IPS-18c (cell line): ENCODE results near the gene CCDC13.

Source experiments
- H3K4me3 ChIP-seq: 2 replicates; pipeline ENCODE4 v1.7.0; 2013; ENCODE audit warnings: low read depth, mild to moderate bottlenecking, low read length, moderate library complexity; ENCODE audit not compliant: insufficient read depth
- H3K9me3 ChIP-seq: one replicate; pipeline ENCODE4 v1.6.1; 2013; ENCODE audit warnings: mild to moderate bottlenecking, low read length, moderate library complexity; ENCODE audit not compliant: control insufficient read depth, insufficient read depth

CCDC13 gene

DNA sequence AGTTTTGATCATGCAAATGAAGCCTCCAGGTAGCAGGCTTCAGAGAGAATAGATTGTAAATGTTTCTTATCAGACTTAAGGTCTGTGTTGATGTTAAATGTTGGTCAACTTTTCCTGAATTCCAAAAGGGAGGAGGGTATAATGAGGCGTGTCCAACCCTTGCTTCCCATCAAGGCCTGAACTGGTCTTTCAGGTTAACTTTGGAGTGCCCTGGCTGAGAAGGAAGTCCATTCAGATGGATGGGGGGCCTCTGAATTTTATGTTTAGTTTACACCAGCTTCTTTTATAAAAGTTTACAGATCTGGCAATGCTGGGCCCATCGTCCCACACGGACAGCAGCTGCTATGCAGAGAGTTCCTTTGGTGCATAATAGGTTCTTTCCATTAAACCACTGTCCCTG is 8.9 kb downstream of the CCDC13 start:
- H3K9me3 ChIP-seq: no peaks in the 10 kb centered on the region
- no peak overlapping the region for H3K4me3 ChIP-seq

GRCh38 chr3:42763021-42763420 is 10.0 kb downstream of the CCDC13 start:
- Histone ChIP-seq H3K4me3 (no peak overlapping the region), H3K9me3 (no peaks in the 10 kb centered on the region)

GRCh38 chr3:42762046-42762724 is 10.9 kb downstream of the CCDC13 start:
- Histone ChIP-seq H3K9me3 (no peaks in the 10 kb centered on the region), H3K4me3 (no peak overlapping the region)

GRCh38 chr3:42758126-42758525 is 14.9 kb downstream of the CCDC13 start:
- Histone ChIP-seq H3K9me3 (no peaks in the 10 kb centered on the region), H3K4me3 (no peak overlapping the region)

DNA sequence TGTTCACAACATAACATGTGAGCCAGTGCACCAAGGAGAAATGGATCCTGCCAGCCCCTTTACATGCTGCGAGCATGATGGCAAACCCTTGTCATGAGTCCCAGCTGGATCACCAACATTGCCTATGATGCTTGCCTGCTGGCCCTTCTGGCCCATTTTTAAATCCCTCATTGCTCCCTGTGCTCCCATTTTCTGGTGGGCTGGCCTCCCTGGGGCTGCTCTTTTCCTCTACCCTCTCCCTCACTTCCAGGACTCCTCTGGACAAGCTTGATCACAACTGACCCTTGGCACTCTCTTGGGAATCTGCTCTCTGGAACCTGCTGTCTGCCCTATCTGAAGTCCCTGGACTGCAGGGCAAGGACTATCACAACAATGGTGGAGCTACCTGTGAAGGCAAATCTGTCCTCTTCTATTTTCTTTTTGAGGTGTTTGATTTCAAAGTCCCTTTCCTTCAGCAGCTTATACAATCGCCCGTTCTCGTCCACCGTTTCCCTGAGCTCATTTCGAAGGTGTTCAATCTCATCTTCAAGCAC is 16.3 kb downstream of the CCDC13 start:
- Histone ChIP-seq H3K4me3 (no peak overlapping the region), H3K9me3 (no peaks in the 10 kb centered on the region)

GRCh38 chr3:42755681-42756578 is 17.1 kb downstream of the CCDC13 start:
- Histone ChIP-seq H3K4me3 (no peak overlapping the region), H3K9me3 (no peaks in the 10 kb centered on the region)

- Histone ChIP-seq H3K9me3 (no peaks in the 10 kb centered on the region), H3K4me3 (no peak overlapping the region)
Observed at GRCh38 chr3:42753757-42754156, 19.3 kb downstream of the CCDC13 start.

GRCh38 chr3:42752961-42753360 is 20.1 kb downstream of the CCDC13 start:
- Histone ChIP-seq H3K4me3 (no peak overlapping the region), H3K9me3 (no peaks in the 10 kb centered on the region)

DNA sequence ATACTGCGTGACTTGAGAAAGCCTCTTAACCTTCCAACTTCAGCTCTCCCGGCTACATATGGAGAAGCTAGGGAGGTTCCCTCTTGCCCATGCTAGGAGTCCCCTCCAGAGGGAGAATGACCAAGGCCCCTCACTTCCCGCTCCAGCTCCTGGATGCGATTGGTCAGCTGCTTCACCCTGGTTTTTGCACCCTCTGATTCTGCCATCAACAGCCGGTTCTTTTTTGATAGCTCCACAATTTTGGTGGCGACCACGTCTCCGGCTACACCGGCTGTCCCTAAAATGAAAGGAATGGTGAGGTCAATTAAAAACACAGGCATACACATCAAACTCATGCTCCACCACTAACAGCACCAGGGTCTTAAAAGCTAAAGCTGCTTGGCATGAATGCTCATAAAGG is 20.6 kb downstream of the CCDC13 start:
- Histone ChIP-seq H3K4me3 (no peak overlapping the region), H3K9me3 (no peaks in the 10 kb centered on the region)

GRCh38 chr3:42751609-42752008 is 21.4 kb downstream of the CCDC13 start:
- Histone ChIP-seq H3K4me3 (no peak overlapping the region), H3K9me3 (no peaks in the 10 kb centered on the region)

DNA sequence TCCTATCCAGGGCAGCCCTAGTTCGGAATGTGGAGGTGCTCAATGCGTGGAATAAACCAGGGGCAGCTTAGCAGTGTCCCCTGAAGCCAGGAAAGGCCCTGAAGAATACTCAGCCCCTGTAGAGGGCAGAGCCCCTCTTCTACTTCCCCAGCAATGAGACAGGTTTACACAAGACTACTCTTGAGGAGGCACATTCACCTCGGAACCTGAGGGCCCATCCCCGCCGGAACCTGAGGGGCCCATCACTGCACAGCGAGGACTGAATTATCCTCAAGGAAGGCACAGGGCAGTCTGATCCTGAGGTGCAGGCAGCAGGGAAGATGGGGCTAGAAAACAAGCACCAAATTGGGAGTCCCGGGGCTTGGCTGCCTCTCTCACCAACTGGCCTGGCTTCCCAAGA is 22.2 kb downstream of the CCDC13 start:
- no peaks in the 10 kb centered on the region for H3K9me3 ChIP-seq
- no peak overlapping the region for H3K4me3 ChIP-seq

DNA sequence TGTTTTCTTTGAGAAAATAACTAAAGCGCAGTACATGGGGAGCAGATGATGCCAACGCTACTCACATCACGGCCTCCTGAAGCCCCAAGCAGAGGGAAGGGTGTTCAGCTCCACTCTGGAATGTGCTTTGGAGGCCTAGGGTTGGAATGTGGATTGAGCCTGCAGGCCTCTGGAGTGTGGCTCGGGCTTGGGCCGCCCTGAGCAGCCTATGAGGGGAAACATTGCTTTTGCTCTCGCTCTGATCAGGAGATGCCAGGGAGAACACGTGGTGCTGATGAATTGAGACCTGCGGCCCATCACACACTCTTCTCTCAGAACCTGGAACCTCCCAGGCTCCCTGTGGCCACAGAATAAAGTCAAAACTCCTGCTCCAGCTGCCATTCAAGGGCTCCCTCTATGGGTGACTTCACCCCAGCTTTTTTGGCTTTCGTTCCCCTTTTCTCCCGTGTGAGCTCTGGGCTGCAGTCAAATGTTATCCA is 23.3 kb downstream of the CCDC13 start:
- no peak overlapping the region for H3K4me3 ChIP-seq

GRCh38 chr3:42749025-42749752 is 23.9 kb downstream of the CCDC13 start:
- Histone ChIP-seq H3K4me3 (no peak overlapping the region), H3K9me3 (no peaks in the 10 kb centered on the region)

More for the DNA sequence above, 23.3 kb downstream of the CCDC13 start:
- no peaks in the 10 kb centered on the region for H3K9me3 ChIP-seq

GRCh38 chr3:42747581-42747980 is 25.5 kb downstream of the CCDC13 start:
- Histone ChIP-seq H3K4me3 (no peak overlapping the region), H3K9me3 (no peaks in the 10 kb centered on the region)

DNA sequence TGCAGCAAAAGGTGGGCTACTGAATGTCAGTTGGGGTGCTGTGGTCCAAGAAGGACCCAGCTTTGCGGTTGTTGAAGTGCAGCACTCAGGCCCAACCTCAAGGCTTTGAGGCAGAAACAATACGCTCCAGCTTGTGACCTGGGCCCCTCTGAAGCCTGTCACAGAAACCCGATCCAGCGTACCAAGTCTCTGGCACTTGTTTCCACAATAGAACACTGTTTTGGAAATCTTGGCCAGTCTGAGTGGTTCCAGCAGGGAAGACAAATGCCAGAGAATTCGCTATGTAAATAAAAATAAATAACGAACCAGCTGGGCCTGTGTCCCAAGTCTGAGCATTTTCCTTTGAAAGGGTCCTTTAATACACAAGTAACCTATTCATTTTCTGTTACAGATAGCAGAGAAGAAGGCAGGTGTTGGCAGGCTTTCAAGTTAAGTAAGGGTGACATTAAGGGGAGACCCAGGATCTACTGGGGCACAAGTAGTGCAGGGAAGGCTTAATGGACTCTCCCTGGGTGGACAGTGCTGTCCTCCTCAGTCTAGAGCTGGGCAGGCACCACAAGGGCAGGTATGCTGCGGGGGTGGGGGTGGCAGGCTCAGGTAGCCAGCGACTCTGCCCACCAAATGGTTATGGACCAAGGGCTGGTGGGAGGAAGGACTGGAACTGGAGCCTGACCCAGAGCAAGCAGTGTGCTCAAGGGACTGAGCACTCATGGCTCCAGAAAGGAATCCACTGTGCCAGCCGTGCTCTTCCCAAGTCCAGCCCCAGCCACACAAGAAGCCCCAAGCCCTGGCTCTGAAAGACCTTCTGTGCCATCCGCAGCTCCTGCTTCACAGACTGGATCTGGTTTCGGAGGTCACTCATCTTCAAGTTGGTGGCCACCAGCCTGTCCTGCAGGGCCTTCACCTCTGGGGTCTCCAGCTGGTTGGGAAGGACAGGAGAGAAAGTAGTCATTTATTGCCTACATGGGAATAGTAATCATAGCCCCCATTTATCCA is 26.3 kb downstream of the CCDC13 start:
- no peak overlapping the region; the same call in 1 of the 2 replicates for H3K4me3 ChIP-seq
- no peaks in the 10 kb centered on the region for H3K9me3 ChIP-seq

DNA sequence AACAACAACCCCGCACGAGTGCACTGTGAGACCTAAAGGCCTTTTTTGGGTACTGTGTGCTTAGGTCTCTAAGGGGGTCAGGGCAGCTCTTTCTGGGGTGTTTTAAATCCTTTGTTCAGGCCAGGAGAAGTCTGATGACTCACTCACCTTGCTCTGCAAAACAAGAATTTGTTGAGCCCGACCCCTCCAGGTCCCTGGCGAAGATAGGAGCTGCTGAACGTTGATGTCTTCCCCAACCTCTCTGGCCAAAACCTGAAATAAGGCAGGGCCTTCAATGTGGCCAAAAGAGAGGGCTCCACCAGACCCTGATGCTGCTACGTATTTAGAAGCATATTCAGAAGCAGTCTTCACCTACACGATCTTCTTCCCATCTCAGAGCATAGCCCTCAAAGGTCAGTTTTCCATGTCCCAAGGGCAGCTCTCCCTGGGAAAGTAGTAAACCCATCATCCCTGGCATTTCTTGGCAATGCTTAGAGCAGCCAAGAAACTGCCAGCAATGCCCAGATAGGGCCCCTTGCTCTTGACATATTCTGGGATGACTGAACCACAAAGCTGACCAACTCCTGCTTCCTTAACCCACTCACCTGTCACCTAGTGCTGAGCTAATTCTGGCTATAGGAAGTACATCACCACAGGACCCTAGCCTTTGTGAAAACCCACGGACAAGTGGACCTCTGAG is 27.1 kb downstream of the CCDC13 start:
- no peaks in the 10 kb centered on the region for H3K9me3 ChIP-seq
- no peak overlapping the region for H3K4me3 ChIP-seq
